A549 (cell line): Measurements from ENCODE around the gene POLR3A. TPM values are rescaled to one million over a fixed set of nuclear protein-coding genes. Genes with fewer than 3 reads are reported as not detected.

ENCODE experiments used
- ATAC-seq, 2 experiments: fragments of 200-7000 bp in 1 of 2; fragments of >200 bp in 1 of 2; cut with Nextera tagmentation in 1 of 2; cut with Tn5 transposase in 1 of 2; 3 replicates each; pipeline versions ENCODE4 v1.8.0 to v1.9.1; 2018 to 2020; ENCODE audit warnings: mild to moderate bottlenecking in 1 of 2, moderate library complexity in 1 of 2
- CTCF ChIA-PET: fragments of 300-600 bp; sonication (Branson Sonifier 250); formaldehyde crosslinking; extraction: SDS; loops from one replicate; lab custom pipeline; 2021; ENCODE audit warnings: antibody characterized with exemption, inconsistent platforms; lab: Yijun Ruan, JAX
- POLR2A ChIA-PET: fragments of 350-600 bp; formaldehyde crosslinking; extraction: SDS; loops from one replicate; lab custom pipeline; 2021; ENCODE audit warnings: antibody characterized with exemption, inconsistent platforms; lab: Yijun Ruan, JAX
- DNase-seq, 2 experiments: peaks; one replicate each; pipeline versions ENCODE4 v3.0.0 to v3.0.0-alpha.2; 2011 to 2016; ENCODE audit warnings: low read depth in 1 of 2, low spot score in 1 of 2
- FAIRE-seq: peaks from 2 replicates; lab custom pipeline; 2011; peaks lifted over from hg19 to GRCh38; lab: Jason Lieb, UNC
- H3K27ac ChIP-seq, 2 experiments: fragments of >200 bp; sonication (Bioruptor Twin); formaldehyde crosslinking; 3 replicates each; pipeline ENCODE4 v1.5.1; 2016 to 2017
- H3K4me1 ChIP-seq: fragments of >200 bp; sonication (Bioruptor Twin); formaldehyde crosslinking; 3 replicates; pipeline ENCODE4 v1.6.1; 2016
- H3K4me2 ChIP-seq: fragments of >200 bp; sonication (Bioruptor Twin); formaldehyde crosslinking; 3 replicates; pipeline ENCODE4 v1.6.1; 2016
- H3K4me3 ChIP-seq: fragments of >200 bp; sonication (Bioruptor Twin); formaldehyde crosslinking; 3 replicates; pipeline ENCODE4 v1.5.1; 2016
- H3K9me3 ChIP-seq: fragments of >200 bp; sonication (Bioruptor Twin); formaldehyde crosslinking; 3 replicates; pipeline ENCODE4 v1.6.1; 2016
- BHLHE40 ChIP-seq: IDR thresholded peaks from 2 replicates; pipeline ENCODE4 v1.6.1; 2012; ENCODE audit warnings: low read depth, low read length, inconsistent platforms
- CBX2 ChIP-seq: fragments of 200-600 bp; sonication (generic); IDR thresholded peaks from 2 replicates; pipeline ENCODE4 v1.6.1; 2016; ENCODE audit warnings: low read depth, mild to moderate bottlenecking, borderline replicate concordance
- CHD2 ChIP-seq: fragments of 150-350 bp; IDR thresholded peaks from 2 replicates; pipeline ENCODE4 v1.6.1; 2014; ENCODE audit warnings: low read length; ENCODE audit not compliant: partially characterized antibody
- CHD4 ChIP-seq: fragments of 200-600 bp; sonication (generic); IDR thresholded peaks from 2 replicates; pipeline ENCODE4 v1.6.1; 2016; ENCODE audit warnings: antibody characterized with exemption, mild to moderate bottlenecking, borderline replicate concordance
- CTCF ChIP-seq: fragments of >200 bp; sonication (Bioruptor Twin); formaldehyde crosslinking; IDR thresholded peaks from 3 replicates; pipeline ENCODE4 v1.5.1; 2016
- E2F6 ChIP-seq: IDR thresholded peaks from 2 replicates; pipeline ENCODE4 v1.6.1; 2012; ENCODE audit warnings: low read depth, borderline replicate concordance
- EHF ChIP-seq: fragments of 250-450 bp; sonication (Bioruptor Pico); IDR thresholded peaks from 2 replicates; pipeline ENCODE4 v1.5.0; 2020; ENCODE audit warnings: mild to moderate bottlenecking
- ELK1 ChIP-seq: fragments of 150-350 bp; IDR thresholded peaks from 2 replicates; pipeline ENCODE4 v1.6.1; 2014; ENCODE audit warnings: low read depth, mild to moderate bottlenecking, low read length
- EP300 ChIP-seq, 2 experiments: fragments of >200 bp; sonication (Bioruptor Twin); formaldehyde crosslinking; IDR thresholded peaks; 2 replicates in 1 of 2; 3 replicates in 1 of 2; pipeline ENCODE4 v1.6.1; 2016 to 2017
- FOXS1 ChIP-seq: fragments of 250-450 bp; sonication (Bioruptor Pico); IDR thresholded peaks from 2 replicates; pipeline ENCODE4 v1.5.0; 2020; ENCODE audit warnings: mild to moderate bottlenecking, moderate library complexity
- GATA3 ChIP-seq: IDR thresholded peaks from 2 replicates; pipeline ENCODE4 v1.6.1; 2012; ENCODE audit warnings: borderline replicate concordance
- HEYL ChIP-seq: fragments of 250-450 bp; sonication (Bioruptor Pico); IDR thresholded peaks from 2 replicates; pipeline ENCODE4 v1.8.0; 2021; ENCODE audit warnings: mild to moderate bottlenecking, moderate library complexity
- HOXA7 ChIP-seq: fragments of 250-450 bp; sonication (Bioruptor Pico); IDR thresholded peaks from 2 replicates; pipeline ENCODE4 v1.5.0; 2020; ENCODE audit warnings: mild to moderate bottlenecking, moderate library complexity
- HOXB13 ChIP-seq: fragments of 250-450 bp; sonication (Bioruptor Pico); IDR thresholded peaks from 2 replicates; pipeline ENCODE4 v1.5.0; 2020; ENCODE audit warnings: low read depth, mild to moderate bottlenecking, moderate library complexity
- JUNB ChIP-seq: fragments of >200 bp; sonication (Bioruptor Twin); formaldehyde crosslinking; IDR thresholded peaks from 2 replicates; pipeline ENCODE4 v1.6.1; 2016
- KDM5A ChIP-seq: fragments of 200-600 bp; sonication (generic); IDR thresholded peaks from 2 replicates; pipeline ENCODE4 v1.6.1; 2016; ENCODE audit warnings: antibody characterized with exemption, mild to moderate bottlenecking
- MAX ChIP-seq: IDR thresholded peaks from 2 replicates; pipeline ENCODE4 v1.6.1; 2012
- MYC ChIP-seq: IDR thresholded peaks from 2 replicates; pipeline ENCODE4 v1.6.1; 2012; ENCODE audit warnings: mild to moderate bottlenecking, inconsistent platforms, low read length, improper control_type of control experiment, borderline replicate concordance
- PBX3 ChIP-seq: IDR thresholded peaks from 2 replicates; pipeline ENCODE4 v1.6.1; 2012
- PHF8 ChIP-seq: fragments of 200-600 bp; sonication (generic); IDR thresholded peaks from 2 replicates; pipeline ENCODE4 v1.6.1; 2016; ENCODE audit warnings: low read depth, mild to moderate bottlenecking, antibody characterized with exemption, moderate library complexity, borderline replicate concordance
- POLR2A ChIP-seq: IDR thresholded peaks from 2 replicates; pipeline ENCODE4 v1.6.1; 2012; ENCODE audit warnings: mild to moderate bottlenecking, low read length
- RAD21 ChIP-seq, 2 experiments: fragments of >200 bp in 1 of 2; sonication (Bioruptor Twin) in 1 of 2; formaldehyde crosslinking in 1 of 2; IDR thresholded peaks in 1 of 2; conservative IDR thresholded peaks in 1 of 2; 2 replicates in 1 of 2; 3 replicates in 1 of 2; pipeline ENCODE4 v1.6.1; 2012 to 2018; ENCODE audit warnings: inconsistent platforms in 1 of 2
- RCOR1 ChIP-seq: fragments of 150-350 bp; IDR thresholded peaks from 2 replicates; pipeline ENCODE4 v1.6.1; 2014; ENCODE audit warnings: antibody characterized with exemption, low read length, low read depth
- REST ChIP-seq: fragments of 200-600 bp; sonication (generic); IDR thresholded peaks from 2 replicates; pipeline ENCODE4 v1.6.1; 2016; ENCODE audit warnings: antibody characterized with exemption, mild to moderate bottlenecking, moderate library complexity
- SMC3 ChIP-seq: fragments of >200 bp; sonication (Bioruptor Twin); formaldehyde crosslinking; IDR thresholded peaks from 3 replicates; pipeline ENCODE4 v1.6.1; 2018; ENCODE audit warnings: inconsistent platforms
- ZFP36 ChIP-seq: fragments of 450-650 bp; IDR thresholded peaks from 2 replicates; pipeline ENCODE4 v1.6.1; 2014; ENCODE audit warnings: borderline replicate concordance; ENCODE audit not compliant: partially characterized antibody
- WGBS: methylation state at CpG from one replicate; pipeline ENCODE4 v1.1.6; 2017; ENCODE audit errors: missing lambda C conversion rate; 5-methylcytosine and 5-hydroxymethylcytosine counted together
- polyA plus RNA-seq, 4 experiments: library from polyadenylated mRNA; depleted of rRNA in 3 of 4; stranded (reverse); fragments of >200 nt; fragmentation: RNase III in 1 of 4; extraction: RNeasy Plus Mini Kit Qiagen cat#74134 plus additional on column Dnase treatment in 1 of 4; gene quantifications; 2 replicates in 3 of 4; 3 replicates in 1 of 4; pipeline ENCODE4 v1.2.3, GENCODE V29; 2011 to 2017

Gene POLR3A
- polyA plus RNA-seq, 2 of the 4 experiments (the other 2 are of a cell fraction): 10.9 to 17.7 TPM

- no peak for FAIRE-seq
Observed at GRCh38 chr10:78071857-78072179, 42.5 kb upstream of the POLR3A start.

GRCh38 chr10:78071140-78071856, 42.0 kb upstream of the POLR3A start:
- H3K9me3 ChIP-seq: no peaks in the 10 kb centered on the region
- DNase-seq: no peak
- 61% methylated on average over 4 of the region's 4 CpGs for WGBS
- ATAC-seq: no peak
- H3K4me3 ChIP-seq: no peak overlapping the region
- no peak overlapping the region for H3K27ac ChIP-seq
- peaks cover 5% of the 10 kb centered on the region; the same call in 1 of the 3 replicates for H3K4me1 ChIP-seq
- TF ChIP-seq REST: no peak
- TF ChIP-seq BHLHE40: no peak
- no peak for TF ChIP-seq JUNB
- no peak for TF ChIP-seq EP300 (IDR thresholded peaks at IDR 0.05)
- TF ChIP-seq HEYL (CRISPR knock-in tag): no peak
- no peak for TF ChIP-seq GATA3
- no peak for TF ChIP-seq FOXS1
- no peak for TF ChIP-seq EHF (CRISPR knock-in tag)
- TF ChIP-seq RCOR1: no peak
- TF ChIP-seq POLR2A: no peak
- no peak for TF ChIP-seq HOXA7 (CRISPR knock-in tag)
- no peak overlapping the region for H3K4me2 ChIP-seq
- CTCF ChIA-PET: interaction anchor here (1.4 to 2.0 kb wide), 2 partner anchors 24 to 1125 kb away, joined by 3 to 7 read pairs; no protein-coding TSS in a partner anchor
- no peak for FAIRE-seq
- POLR2A ChIA-PET: no interaction called here

More at GRCh38 chr10:78071857-78072179, 42.5 kb upstream of the POLR3A start:
- DNase-seq (no peak), ATAC-seq (no peak)
- ChIA-PET CTCF (interaction anchor here (1.4 to 2.0 kb wide), 2 partner anchors 25 to 1124 kb away, joined by 3 to 7 read pairs; no protein-coding TSS in a partner anchor), POLR2A (no interaction called here)
- no peak overlapping the region for H3K27ac ChIP-seq
- H3K9me3 ChIP-seq: no peaks in the 10 kb centered on the region
- WGBS: 75% methylated on average over 2 of the region's 4 CpGs
- H3K4me2 ChIP-seq: no peak overlapping the region
- H3K4me1 ChIP-seq: no peaks in the 10 kb centered on the region
- no peak for TF ChIP-seq HOXB13 (CRISPR knock-in tag)
- TF ChIP-seq, all 56 proteins: peak for 0
- H3K4me3 ChIP-seq: no peak overlapping the region

GRCh38 chr10:78070726-78071125, 41.4 kb upstream of the POLR3A start:
- 78% methylated on average over 5 of the region's 5 CpGs for WGBS
- H3K4me3 ChIP-seq: no peak overlapping the region
- DNase-seq (no peak), ATAC-seq (no peak), FAIRE-seq (no peak)
- ChIA-PET POLR2A (no interaction called here), CTCF (interaction anchor here (2.0 kb wide), 1 partner anchor 23 kb away, joined by 7 read pairs; no protein-coding TSS in a partner anchor)
- no peaks in the 10 kb centered on the region for H3K9me3 ChIP-seq
- no peak overlapping the region for H3K27ac ChIP-seq
- H3K4me1 ChIP-seq: peaks cover 11% of the 10 kb centered on the region; the same call in 1 of the 3 replicates
- H3K4me2 ChIP-seq: no peak overlapping the region
- TF ChIP-seq GATA3 (no peak), PHF8 (no peak), SMC3 (no peak), CTCF (no peak), RAD21 (conservative IDR thresholded peaks at IDR 0.05 in 1 of 2, IDR thresholded peaks at IDR 0.05 in 1 of 2) (no peak), E2F6 (no peak), BHLHE40 (no peak), ZFP36 (no peak), KDM5A (no peak), PBX3 (no peak), MYC (no peak), MAX (no peak), CBX2 (no peak), ELK1 (no peak), CHD2 (no peak), CHD4 (no peak)
